Trophoblast cell (in vitro differentiated cells and primary cell): ENCODE measurements around the gene GRM5.
"Not testable (repeated sequence)": the region's sequence is repeated elsewhere in the genome, so short reads cannot be mapped to it uniquely, and the experiment has no call there.

Source experiments
- DNase-seq, 2 donors: peaks; one replicate each; pipeline ENCODE4 v3.0.0-alpha.2; 2016
- H2AFZ ChIP-seq: 2 replicates; pipeline ENCODE4 v1.6.1; 2013; ENCODE audit warnings: low read length, moderate library complexity, mild to moderate bottlenecking; ENCODE audit not compliant: insufficient read depth, poor library complexity
- H2AK5ac ChIP-seq: 2 replicates; pipeline ENCODE4 v1.6.1; 2013; ENCODE audit warnings: mild to moderate bottlenecking, low read length
- H2BK120ac ChIP-seq: 2 replicates; pipeline ENCODE4 v1.6.1; 2013; ENCODE audit warnings: low read length, mild to moderate bottlenecking, moderate library complexity; ENCODE audit not compliant: insufficient read depth, poor library complexity
- H2BK12ac ChIP-seq: 2 replicates; pipeline ENCODE4 v1.6.1; 2013; ENCODE audit warnings: mild to moderate bottlenecking, low read length, moderate library complexity
- H2BK5ac ChIP-seq: 2 replicates; pipeline ENCODE4 v1.6.1; 2013; ENCODE audit warnings: low read length, low read depth, moderate library complexity, mild to moderate bottlenecking; ENCODE audit not compliant: poor library complexity
- H3K14ac ChIP-seq: 2 replicates; pipeline ENCODE4 v1.6.1; 2013; ENCODE audit warnings: mild to moderate bottlenecking, low read length
- H3K18ac ChIP-seq: 2 replicates; pipeline ENCODE4 v1.6.1; 2013; ENCODE audit warnings: mild to moderate bottlenecking, low read length
- H3K23ac ChIP-seq: 2 replicates; pipeline ENCODE4 v1.6.1; 2013; ENCODE audit warnings: low read length
- H3K27ac ChIP-seq: 2 replicates; pipeline ENCODE4 v1.5.1; 2013; ENCODE audit warnings: low read depth, mild to moderate bottlenecking, inconsistent platforms, low read length, moderate library complexity
- H3K27me3 ChIP-seq: 2 replicates; pipeline ENCODE4 v1.6.1; 2013; ENCODE audit warnings: inconsistent platforms, mild to moderate bottlenecking, low read length, moderate library complexity; ENCODE audit not compliant: insufficient read depth
- H3K36me3 ChIP-seq, 2 experiments: 1 replicate in 1 of 2; 2 replicates in 1 of 2; pipeline ENCODE4 v1.6.1; 2013; ENCODE audit warnings: low read length in 2 of 2, mild to moderate bottlenecking in 2 of 2, moderate library complexity in 1 of 2; ENCODE audit not compliant: insufficient read depth in 2 of 2, control insufficient read depth in 1 of 2
- H3K4ac ChIP-seq: 2 replicates; pipeline ENCODE4 v1.6.1; 2013; ENCODE audit warnings: low read depth, mild to moderate bottlenecking, low read length, moderate library complexity
- H3K4me1 ChIP-seq, 2 experiments: 1 replicate in 1 of 2; 2 replicates in 1 of 2; pipeline ENCODE4 v1.6.1; 2013; ENCODE audit warnings: low read length in 2 of 2, mild to moderate bottlenecking in 2 of 2, moderate library complexity in 1 of 2; ENCODE audit not compliant: insufficient read depth in 2 of 2, control insufficient read depth in 1 of 2
- H3K4me2 ChIP-seq: 2 replicates; pipeline ENCODE4 v1.6.1; 2013; ENCODE audit warnings: inconsistent platforms, mild to moderate bottlenecking, low read length, moderate library complexity
- H3K4me3 ChIP-seq: 2 replicates; pipeline ENCODE4 v1.5.1; 2013; ENCODE audit warnings: mild to moderate bottlenecking, low read depth, low read length, inconsistent platforms
- H3K79me1 ChIP-seq: one replicate; pipeline ENCODE4 v1.6.1; 2013; ENCODE audit warnings: low read length
- H3K79me2 ChIP-seq: 2 replicates; pipeline ENCODE4 v1.6.1; 2013; ENCODE audit warnings: low read length, mild to moderate bottlenecking; ENCODE audit not compliant: control insufficient read depth, insufficient read depth, poor library complexity
- H3K9ac ChIP-seq: 2 replicates; pipeline ENCODE4 v1.6.1; 2013; ENCODE audit warnings: mild to moderate bottlenecking, low read length
- H3K9me3 ChIP-seq: 2 replicates; pipeline ENCODE4 v1.6.1; 2013; ENCODE audit warnings: low read depth, mild to moderate bottlenecking, control low read depth, inconsistent platforms, low read length; ENCODE audit not compliant: insufficient read depth
- H4K12ac ChIP-seq: 2 replicates; pipeline ENCODE4 v1.6.1; 2013; ENCODE audit warnings: low read depth, mild to moderate bottlenecking, low read length, moderate library complexity
- H4K8ac ChIP-seq: 2 replicates; pipeline ENCODE4 v1.6.1; 2013; ENCODE audit warnings: low read depth, mild to moderate bottlenecking, low read length, moderate library complexity
- H4K91ac ChIP-seq: one replicate; pipeline ENCODE4 v1.6.1; 2013; ENCODE audit warnings: low read depth, mild to moderate bottlenecking, low read length, moderate library complexity
- WGBS: extraction: QIAGEN DNeasy Blood & Tissue Kit; methylation state at CpG from one replicate; pipeline ENCODE4 v1.1.7; 2013; ENCODE audit warnings: missing lambda C conversion rate; ENCODE audit not compliant: insufficient read length, insufficient coverage; ENCODE audit errors: extremely low coverage; 5-methylcytosine and 5-hydroxymethylcytosine counted together

Gene GRM5

GRCh38 chr11:88844941-88845340 lies 220.8 kb downstream of the GRM5 start:
- H3K18ac ChIP-seq, H3K4me2 ChIP-seq, H4K8ac ChIP-seq, H3K27ac ChIP-seq, H4K91ac ChIP-seq, H2BK120ac ChIP-seq, H3K79me2 ChIP-seq, H3K27me3 ChIP-seq, H4K12ac ChIP-seq, H3K4me3 ChIP-seq, H2BK12ac ChIP-seq, H3K4ac ChIP-seq, H3K14ac ChIP-seq, H3K9me3 ChIP-seq, H2BK5ac ChIP-seq, H3K9ac ChIP-seq, H2AK5ac ChIP-seq, H3K36me3 ChIP-seq, H3K23ac ChIP-seq, H2AFZ ChIP-seq, H3K4me1 ChIP-seq, H3K79me1 ChIP-seq: not testable (repeated sequence)
- DNase-seq: peak in 1 of 2 donors; percentile 25
- WGBS: no CpG with 5 or more reads among the region's 3 CpGs

- not testable (repeated sequence) for H3K18ac ChIP-seq, H3K4me3 ChIP-seq, H3K23ac ChIP-seq, H3K27ac ChIP-seq, DNase-seq, H2BK120ac ChIP-seq, H3K79me1 ChIP-seq, H3K9ac ChIP-seq, H3K36me3 ChIP-seq, H3K14ac ChIP-seq, H3K27me3 ChIP-seq, H4K91ac ChIP-seq, H3K79me2 ChIP-seq, H2AK5ac ChIP-seq, H2BK12ac ChIP-seq, H2AFZ ChIP-seq, H3K4ac ChIP-seq, H4K12ac ChIP-seq, H2BK5ac ChIP-seq, H4K8ac ChIP-seq, H3K9me3 ChIP-seq, H3K4me1 ChIP-seq, H3K4me2 ChIP-seq
- WGBS: no CpG with 5 or more reads among the region's 1 CpG
Observed at GRCh38 chr11:88843766-88844426, 221.9 kb downstream of the GRM5 start.

GRCh38 chr11:88838139-88838538 lies 227.6 kb downstream of the GRM5 start:
- H2AK5ac ChIP-seq, H3K27ac ChIP-seq, H3K9ac ChIP-seq, H4K91ac ChIP-seq, H3K79me2 ChIP-seq, H3K36me3 ChIP-seq, H3K14ac ChIP-seq, H2BK12ac ChIP-seq, H3K18ac ChIP-seq, H3K9me3 ChIP-seq, H4K12ac ChIP-seq, H3K27me3 ChIP-seq, H3K4me1 ChIP-seq, H4K8ac ChIP-seq, H2BK120ac ChIP-seq, DNase-seq, H3K4me2 ChIP-seq, H3K79me1 ChIP-seq, H3K4ac ChIP-seq, H3K4me3 ChIP-seq, H2BK5ac ChIP-seq, H3K23ac ChIP-seq, H2AFZ ChIP-seq: not testable (repeated sequence)
- no CpG with 5 or more reads among the region's 1 CpG for WGBS

- H3K18ac ChIP-seq, H4K91ac ChIP-seq, H3K4me1 ChIP-seq, H3K79me2 ChIP-seq, H2BK5ac ChIP-seq, H4K8ac ChIP-seq, H3K9me3 ChIP-seq, H3K27me3 ChIP-seq, H3K23ac ChIP-seq, H3K79me1 ChIP-seq, H3K4me2 ChIP-seq, H3K14ac ChIP-seq, H2BK120ac ChIP-seq, H3K27ac ChIP-seq, H3K4me3 ChIP-seq, DNase-seq, H2AFZ ChIP-seq, H2AK5ac ChIP-seq, H3K9ac ChIP-seq, H3K4ac ChIP-seq, H3K36me3 ChIP-seq, H2BK12ac ChIP-seq, H4K12ac ChIP-seq: not testable (repeated sequence)
- no CpG with 5 or more reads among the region's 2 CpGs for WGBS
Observed at GRCh38 chr11:88835709-88836108, 230.1 kb downstream of the GRM5 start.
